Spleen (tissue), 11 donors: ENCODE measurements around the gene SMIM45.

ENCODE experiments used
- DNase-seq: peaks from one replicate; pipeline ENCODE4 v3.0.0-alpha.2; 2020
- H3K27ac ChIP-seq, 8 donors: fragments of 200-600 bp; sonication (generic) in 7 of 8; 1 replicate in 4 of 8; 2 replicates in 4 of 8; pipeline versions ENCODE4 v1.5.0 to v1.8.0; 2016 to 2021; ENCODE audit warnings: inconsistent platforms in 4 of 8, mild to moderate bottlenecking in 4 of 8, moderate library complexity in 1 of 8
- H3K27me3 ChIP-seq, 7 donors: fragments of 200-600 bp; sonication (generic) in 6 of 7; replicated peaks in 1 of 7; 1 replicate in 4 of 7; 2 replicates in 3 of 7; pipeline versions ENCODE4 v1.5.0 to v1.8.0; 2016 to 2021; ENCODE audit warnings: inconsistent platforms in 3 of 7, mild to moderate bottlenecking in 1 of 7
- H3K36me3 ChIP-seq, 6 donors: fragments of 200-600 bp; sonication (generic) in 5 of 6; 1 replicate in 4 of 6; 2 replicates in 2 of 6; pipeline versions ENCODE4 v1.5.0 to v1.8.0; 2016 to 2021; ENCODE audit warnings: inconsistent platforms in 2 of 6
- H3K4me1 ChIP-seq, 6 donors: fragments of 200-600 bp; sonication (generic) in 5 of 6; 1 replicate in 3 of 6; 2 replicates in 3 of 6; pipeline versions ENCODE4 v1.5.0 to v1.8.0; 2016 to 2021; ENCODE audit warnings: inconsistent platforms in 3 of 6
- H3K4me3 ChIP-seq, 8 donors: fragments of 200-600 bp; sonication (generic) in 7 of 8; 1 replicate in 4 of 8; 2 replicates in 4 of 8; pipeline versions ENCODE4 v1.5.0 to v1.8.0; 2016 to 2021; ENCODE audit warnings: inconsistent platforms in 4 of 8, mild to moderate bottlenecking in 4 of 8, moderate library complexity in 2 of 8
- H3K9me3 ChIP-seq, 8 donors: fragments of 200-600 bp; sonication (generic) in 7 of 8; 1 replicate in 4 of 8; 2 replicates in 4 of 8; pipeline versions ENCODE4 v1.5.0 to v1.8.0; 2016 to 2021; ENCODE audit warnings: inconsistent platforms in 4 of 8
- POLR2A ChIP-seq, 3 donors: fragments of 450-650 bp; IDR thresholded peaks; one replicate each; pipeline ENCODE4 v1.5.1; 2017; ENCODE audit warnings: antibody characterized with exemption in 3 of 3, mild to moderate bottlenecking in 1 of 3
- POLR2AphosphoS5 ChIP-seq, 3 donors: sonication (generic); formaldehyde crosslinking; IDR thresholded peaks; one replicate each; pipeline ENCODE4 v1.5.1; 2017; ENCODE audit warnings: antibody characterized with exemption in 3 of 3
- WGBS, 5 donors: extraction: QIAGEN DNeasy Blood & Tissue Kit in 3 of 5; methylation state at CpG; one replicate each; pipeline versions ENCODE4 v1.1.5 to v1.1.7; 2013 to 2018; 5-methylcytosine and 5-hydroxymethylcytosine counted together
- intact Hi-C: fragments of 100-400 bp; cut with DNase I; formaldehyde crosslinking; loops from one replicate; pipeline ENCODE4 v1.15.0; 2023; ENCODE audit warnings: low total_unique reads
- TF ChIP-seq, protein P1 (sequence below), 11 experiments: fragments of 200-600 bp in 7 of 11; fragments of 450-650 bp in 4 of 11; sonication (generic) in 4 of 11; IDR thresholded peaks in 8 of 11; conservative IDR thresholded peaks in 3 of 11; 1 replicate in 7 of 11; 2 replicates in 4 of 11; pipeline versions ENCODE4 v1.4.0 to v1.8.0; 2016 to 2021; ENCODE audit warnings: antibody characterized with exemption in 11 of 11, inconsistent platforms in 4 of 11, mild to moderate bottlenecking in 1 of 11
- donor health status: healthy with polysubstance abuse.
- donor health status: DM: no; HTN: no; CAD: no; lungs with moderate emphysema.
- donor health status: DM: no; HTN: no; CAD: no.
- donor health status: Bipolar disorder and iron deficiency.
- donor health status: healthy.
- donor health status: DM: no; HTN: no; CAD: no.
- donor health status: DM: yes; HTN: yes; CAD: no.

SMIM45 gene

GRCh38 chr22:41919357-41920224 is 32.4 kb upstream of the SMIM45 start:
- Histone ChIP-seq H3K4me1 (peaks cover 26 to 98% (median 79%) of the 10 kb centered on the region in 6 donors), H3K36me3 (peaks cover 0 to 13% (median 0%) of the 10 kb centered on the region in 6 donors), H3K27ac (peak overlapping the region; percentile 63 to 99 (median 90)), H3K27me3 (peaks cover 0 to 67% (median 23%) of the 10 kb centered on the region in 7 donors), H3K4me3 (peak overlapping the region; percentile 33 to 70 (median 42)), H3K9me3 (no peaks in the 10 kb centered on the region)
- TF ChIP-seq POLR2A (IDR thresholded peaks at IDR 0.05) (peak in 2 of 3 donors; percentile 6 to 30), POLR2AphosphoS5 (IDR thresholded peaks at IDR 0.05) (peak; percentile 84 to 94 (median 85))
- TF ChIP-seq, protein P1, sequence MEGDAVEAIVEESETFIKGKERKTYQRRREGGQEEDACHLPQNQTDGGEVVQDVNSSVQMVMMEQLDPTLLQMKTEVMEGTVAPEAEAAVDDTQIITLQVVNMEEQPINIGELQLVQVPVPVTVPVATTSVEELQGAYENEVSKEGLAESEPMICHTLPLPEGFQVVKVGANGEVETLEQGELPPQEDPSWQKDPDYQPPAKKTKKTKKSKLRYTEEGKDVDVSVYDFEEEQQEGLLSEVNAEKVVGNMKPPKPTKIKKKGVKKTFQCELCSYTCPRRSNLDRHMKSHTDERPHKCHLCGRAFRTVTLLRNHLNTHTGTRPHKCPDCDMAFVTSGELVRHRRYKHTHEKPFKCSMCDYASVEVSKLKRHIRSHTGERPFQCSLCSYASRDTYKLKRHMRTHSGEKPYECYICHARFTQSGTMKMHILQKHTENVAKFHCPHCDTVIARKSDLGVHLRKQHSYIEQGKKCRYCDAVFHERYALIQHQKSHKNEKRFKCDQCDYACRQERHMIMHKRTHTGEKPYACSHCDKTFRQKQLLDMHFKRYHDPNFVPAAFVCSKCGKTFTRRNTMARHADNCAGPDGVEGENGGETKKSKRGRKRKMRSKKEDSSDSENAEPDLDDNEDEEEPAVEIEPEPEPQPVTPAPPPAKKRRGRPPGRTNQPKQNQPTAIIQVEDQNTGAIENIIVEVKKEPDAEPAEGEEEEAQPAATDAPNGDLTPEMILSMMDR (IDR thresholded peaks at IDR 0.05 in 8 of 11, conservative IDR thresholded peaks at IDR 0.05 in 3 of 11): no peak
- DNase-seq: peak; percentile 95
- intact Hi-C loops: no loop called here
- WGBS, 5 donors: 1 to 3% (median 2%) methylated on average over 20 to 62 of the region's 62 CpGs

DNA sequence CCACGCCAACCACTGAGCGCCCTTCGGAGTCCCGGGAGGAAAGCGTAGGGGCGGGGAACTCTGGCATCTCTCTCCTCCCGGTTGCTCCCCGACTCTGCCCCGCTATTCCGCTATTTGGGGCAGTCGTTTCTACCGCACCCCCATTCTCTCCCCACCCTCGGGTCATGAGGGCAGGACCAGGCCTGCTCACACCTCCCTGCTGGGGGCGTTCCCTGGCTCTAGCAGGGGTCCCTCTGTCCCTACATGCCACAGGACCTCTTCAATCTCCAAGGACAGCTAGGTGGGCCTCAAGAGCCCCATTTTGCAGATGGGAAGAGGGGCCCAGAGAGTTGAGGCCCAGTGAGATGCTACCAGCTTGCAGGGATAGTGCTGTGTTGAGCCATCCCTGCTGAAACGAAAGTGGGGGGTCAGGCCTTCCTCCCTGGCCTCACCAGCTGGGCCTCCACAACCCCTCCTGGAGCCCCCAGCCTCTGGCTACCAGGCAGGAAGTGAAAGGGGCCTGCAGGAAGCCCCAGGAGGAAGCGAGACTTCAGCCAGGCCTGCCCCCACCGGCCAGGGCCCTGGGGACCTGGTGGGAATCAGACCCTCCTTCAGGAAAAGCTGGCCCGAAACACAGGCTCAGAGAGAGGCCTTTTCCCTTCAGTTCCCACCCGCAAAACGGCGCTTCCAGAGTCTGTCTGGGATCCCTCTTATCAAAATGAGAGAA is 31.5 kb upstream of the SMIM45 start:
- intact Hi-C loops: no loop called here
- H3K4me3 ChIP-seq: peak overlapping the region in 6 of 8 donors; percentile 41 to 70 (median 46)
- DNase-seq: peak; percentile 90
- H3K27ac ChIP-seq: peak overlapping the region; percentile 63 to 99 (median 90)
- peaks cover 0 to 65% (median 18%) of the 10 kb centered on the region in 7 donors for H3K27me3 ChIP-seq
- peaks cover 22 to 98% (median 74%) of the 10 kb centered on the region in 6 donors for H3K4me1 ChIP-seq
- TF ChIP-seq POLR2AphosphoS5 (IDR thresholded peaks at IDR 0.05) (peak; percentile 70 to 75 (median 75)), POLR2A (IDR thresholded peaks at IDR 0.05) (no peak)
- H3K9me3 ChIP-seq: no peaks in the 10 kb centered on the region
- peaks cover 0 to 15% (median 0%) of the 10 kb centered on the region in 6 donors for H3K36me3 ChIP-seq
- WGBS, 5 donors: 29 to 43% (median 36%) methylated on average over 11 to 21 of the region's 21 CpGs

GRCh38 chr22:41922328-41922727 is 29.6 kb upstream of the SMIM45 start:
- intact Hi-C loops: no loop called here
- Histone ChIP-seq H3K36me3 (peaks cover 0 to 15% (median 0%) of the 10 kb centered on the region in 6 donors), H3K27me3 (peaks cover 0 to 65% (median 20%) of the 10 kb centered on the region in 7 donors), H3K27ac (peak overlapping the region in 6 of 8 donors; percentile 23 to 99 (median 92)), H3K4me1 (peaks cover 19 to 100% (median 84%) of the 10 kb centered on the region in 6 donors), H3K9me3 (no peaks in the 10 kb centered on the region), H3K4me3 (peak overlapping the region in 1 of 8 donors; percentile 84)
- TF ChIP-seq POLR2A (IDR thresholded peaks at IDR 0.05): no peak
- TF ChIP-seq, protein P1 (IDR thresholded peaks at IDR 0.05 in 8 of 11, conservative IDR thresholded peaks at IDR 0.05 in 3 of 11): no peak
- TF ChIP-seq POLR2AphosphoS5 (IDR thresholded peaks at IDR 0.05): no peak
- DNase-seq: peak; percentile 64
- WGBS, 5 donors: 62 to 74% (median 70%) methylated on average over 5 of the region's 5 CpGs

GRCh38 chr22:41922940-41923594 is 28.9 kb upstream of the SMIM45 start:
- no peaks in the 10 kb centered on the region for H3K9me3 ChIP-seq
- H3K4me3 ChIP-seq: peak overlapping the region in 4 of 8 donors; percentile 5 to 84 (median 12)
- TF ChIP-seq, protein P1 (IDR thresholded peaks at IDR 0.05 in 8 of 11, conservative IDR thresholded peaks at IDR 0.05 in 3 of 11): no peak
- TF ChIP-seq POLR2AphosphoS5 (IDR thresholded peaks at IDR 0.05): peak in 2 of 3 donors; percentile 42 to 68
- 82 to 98% (median 86%) methylated on average over 4 of the region's 4 CpGs for WGBS, 5 donors
- peaks cover 0 to 15% (median 0%) of the 10 kb centered on the region in 6 donors for H3K36me3 ChIP-seq
- DNase-seq: no peak
- H3K27me3 ChIP-seq: peaks cover 0 to 59% (median 20%) of the 10 kb centered on the region in 7 donors
- peak overlapping the region in 5 of 8 donors; percentile 91 to 99 (median 93) for H3K27ac ChIP-seq
- H3K4me1 ChIP-seq: peaks cover 15 to 100% (median 84%) of the 10 kb centered on the region in 6 donors
- intact Hi-C loops: no loop called here
